Smooth muscle cell (in vitro differentiated cells): ENCODE data around the gene SART3. TPM values are rescaled to one million over a fixed set of nuclear protein-coding genes. Genes with fewer than 3 reads are reported as not detected.

Experiments used
- DNase-seq: peaks from one replicate; lab custom pipeline; 2025; ENCODE audit not compliant: unreplicated experiment; lab: John Stamatoyannopoulos, UW
- H2AFZ ChIP-seq: fragments of 200-600 bp; sonication (generic); 2 replicates; pipeline ENCODE4 v1.6.0; 2016; ENCODE audit warnings: antibody characterized with exemption, low read depth, mild to moderate bottlenecking
- H3F3A ChIP-seq: fragments of 200-600 bp; sonication (generic); 2 replicates; pipeline ENCODE4 v1.6.0; 2017; ENCODE audit warnings: antibody characterized with exemption, low read depth
- H3K27ac ChIP-seq: fragments of 200-600 bp; sonication (generic); 2 replicates; pipeline ENCODE4 v1.5.1; 2016; ENCODE audit warnings: low read depth, mild to moderate bottlenecking
- H3K27me3 ChIP-seq: fragments of 200-600 bp; sonication (generic); 2 replicates; pipeline ENCODE4 v1.6.1; 2016; ENCODE audit warnings: low read depth, mild to moderate bottlenecking
- H3K36me3 ChIP-seq: fragments of 200-600 bp; sonication (generic); 2 replicates; pipeline ENCODE4 v1.5.1; 2016; ENCODE audit warnings: low read depth
- H3K4me1 ChIP-seq: fragments of 200-600 bp; sonication (generic); 2 replicates; pipeline ENCODE4 v1.5.1; 2016; ENCODE audit warnings: low read depth
- H3K4me2 ChIP-seq: fragments of 200-600 bp; sonication (generic); 2 replicates; pipeline ENCODE4 v1.6.0; 2016; ENCODE audit warnings: mild to moderate bottlenecking
- H3K4me3 ChIP-seq: fragments of 200-600 bp; sonication (generic); 2 replicates; pipeline ENCODE4 v1.5.1; 2016; ENCODE audit warnings: mild to moderate bottlenecking
- H3K79me2 ChIP-seq: fragments of 200-600 bp; sonication (generic); 2 replicates; pipeline ENCODE4 v1.6.0; 2016; ENCODE audit warnings: low read depth, mild to moderate bottlenecking
- H3K9ac ChIP-seq: fragments of 200-600 bp; sonication (generic); 2 replicates; pipeline ENCODE4 v1.6.0; 2016; ENCODE audit warnings: low read depth
- H3K9me3 ChIP-seq: fragments of 200-600 bp; sonication (generic); replicated peaks from 2 replicates; pipeline ENCODE4 v1.5.1; 2016; ENCODE audit warnings: low read depth
- H4K20me1 ChIP-seq: fragments of 200-600 bp; sonication (generic); 2 replicates; pipeline ENCODE4 v1.6.0; 2016; ENCODE audit warnings: low read depth
- CTCF ChIP-seq: fragments of 200-600 bp; sonication (generic); IDR thresholded peaks from 2 replicates; pipeline ENCODE4 v1.5.1; 2017; ENCODE audit warnings: borderline replicate concordance, mild to moderate bottlenecking, antibody characterized with exemption; ENCODE audit not compliant: insufficient read depth, poor library complexity, severe bottlenecking
- WGBS: methylation state at CpG from one replicate; pipeline ENCODE4 v1.1.7; 2016; ENCODE audit warnings: low lambda C conversion rate; 5-methylcytosine and 5-hydroxymethylcytosine counted together
- polyA plus RNA-seq: library from polyadenylated mRNA; unstranded; fragments of >200 nt; fragmentation: Nextera tagmentation; extraction: Ambion mirVana; gene quantifications from 2 replicates; pipeline ENCODE4 v1.2.1, GENCODE V29; 2016
- total RNA-seq: library from RNA; depleted of rRNA; stranded (reverse); fragments of >200 nt; gene quantifications from 2 replicates; pipeline ENCODE4 v1.2.3, GENCODE V29; 2014

SART3 gene
- total and polyA plus RNA-seq, 2 experiments from 2014 or later, result 22.7 to 94.5 TPM

DNA sequence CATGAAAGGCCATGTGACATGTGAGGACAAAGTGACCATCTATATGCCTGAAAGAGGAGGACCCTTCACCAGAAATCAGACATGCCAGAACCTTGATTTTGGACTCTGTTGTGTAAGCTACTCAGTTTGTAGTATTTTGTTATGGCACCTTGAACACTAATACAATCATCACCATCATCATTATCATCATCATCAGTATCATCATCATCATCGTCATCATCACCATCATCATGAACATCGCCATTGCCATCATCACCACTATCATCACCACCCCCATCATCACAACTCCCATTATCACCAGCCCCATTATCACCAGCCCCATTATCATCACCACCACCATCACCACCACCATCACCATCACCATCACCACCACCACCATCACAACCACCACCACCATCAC is 17.3 kb upstream of the SART3 start:
- 100% methylated on average over 2 of the region's 2 CpGs for WGBS
- H3K27ac ChIP-seq, result no peak overlapping the region
- no peak overlapping the region for H3K4me2 ChIP-seq
- H3K9me3 ChIP-seq, result no peaks in the 10 kb centered on the region
- H3F3A ChIP-seq, result peaks cover 2% of the 10 kb centered on the region
- H3K36me3 ChIP-seq, result no peaks in the 10 kb centered on the region
- no peak for TF ChIP-seq CTCF
- no peak overlapping the region for H3K4me3 ChIP-seq
- DNase-seq, result no peak
- H4K20me1 ChIP-seq, result no peaks in the 10 kb centered on the region
- H3K27me3 ChIP-seq, result no peaks in the 10 kb centered on the region
- H3K9ac ChIP-seq, result no peak overlapping the region
- peaks cover 1% of the 10 kb centered on the region for H3K4me1 ChIP-seq
- H2AFZ ChIP-seq, result no peak overlapping the region
- no peaks in the 10 kb centered on the region for H3K79me2 ChIP-seq

DNA sequence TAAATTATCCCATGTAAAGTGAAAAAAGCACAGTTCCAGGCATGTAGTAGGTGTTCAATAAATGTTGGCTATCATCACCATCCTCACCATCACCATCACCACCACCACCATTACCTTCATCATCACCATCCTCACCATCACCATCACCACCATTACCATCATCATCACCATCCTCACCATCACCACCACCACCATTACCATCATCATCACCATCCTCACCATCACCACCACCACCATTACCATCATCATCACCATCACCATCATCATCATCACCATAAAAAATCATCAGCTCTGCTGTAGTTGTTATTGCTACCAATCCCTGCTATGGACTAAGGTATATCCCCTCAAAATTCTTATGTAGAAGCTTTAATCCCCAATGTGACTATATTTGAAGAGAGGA is 16.5 kb upstream of the SART3 start:
- Histone ChIP-seq H3K79me2 (no peaks in the 10 kb centered on the region), H3K36me3 (no peaks in the 10 kb centered on the region), H3K9ac (no peak overlapping the region), H3K27me3 (no peaks in the 10 kb centered on the region), H3K4me1 (no peaks in the 10 kb centered on the region), H4K20me1 (no peaks in the 10 kb centered on the region), H3K27ac (no peak overlapping the region), H3K4me2 (no peak overlapping the region), H3F3A (no peaks in the 10 kb centered on the region), H3K4me3 (no peak overlapping the region), H2AFZ (no peak overlapping the region), H3K9me3 (no peaks in the 10 kb centered on the region)
- TF ChIP-seq CTCF, result no peak
- DNase-seq, result no peak

DNA sequence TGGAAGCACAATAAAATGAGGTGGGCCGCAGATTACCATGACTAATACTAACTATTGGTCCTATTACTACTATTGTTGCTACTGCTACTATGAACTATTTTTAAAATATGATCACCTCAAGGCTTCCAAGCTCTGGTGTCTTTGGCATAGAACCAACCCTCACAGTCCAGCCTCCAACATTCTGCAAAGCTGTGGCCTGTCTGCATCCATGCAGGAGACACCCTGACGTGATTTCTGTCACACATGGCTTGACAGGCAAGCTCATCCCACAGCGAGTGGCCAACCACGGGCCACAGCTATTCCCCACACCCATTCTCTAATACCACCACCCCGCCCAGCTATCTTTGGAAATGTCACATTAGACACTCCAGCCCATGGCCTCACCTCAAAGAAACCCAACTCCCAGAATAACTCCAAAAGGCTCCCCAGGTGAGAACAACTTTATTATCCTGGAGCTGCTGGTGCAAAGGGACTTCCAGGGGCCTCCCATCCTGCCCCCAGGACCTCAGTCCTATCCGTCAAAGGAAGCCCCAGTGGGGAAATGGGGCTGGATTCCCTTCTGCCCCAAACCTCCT is 15.8 kb upstream of the SART3 start:
- WGBS, result 40% methylated on average over 6 of the region's 6 CpGs

More for the DNA sequence above, 15.8 kb upstream of the SART3 start:
- TF ChIP-seq CTCF, result no peak
- Histone ChIP-seq H3K36me3 (no peaks in the 10 kb centered on the region), H3K27me3 (no peaks in the 10 kb centered on the region), H4K20me1 (no peaks in the 10 kb centered on the region), H3F3A (no peaks in the 10 kb centered on the region), H3K4me2 (no peak overlapping the region), H2AFZ (no peak overlapping the region), H3K27ac (peak overlapping the region; percentile 35), H3K9me3 (no peaks in the 10 kb centered on the region), H3K9ac (no peak overlapping the region), H3K4me3 (no peak overlapping the region), H3K79me2 (no peaks in the 10 kb centered on the region), H3K4me1 (no peaks in the 10 kb centered on the region)
- no peak for DNase-seq
